ENCODE results near the gene CD151.
A peak's percentile ranks its signal among the peaks of the same experiment; 100 is the strongest.

The CD151 gene

GRCh38 chr11:836274-836673 lies 3.5 kb downstream of the CD151 start:
- Mint-ChIP-seq H3K36me3 (ENCODE audit: low read depth) (peaks cover 13% of the 10 kb centered on the region), H3K4me1 (ENCODE audit: low read depth) (peaks cover 8% of the 10 kb centered on the region), H3K9me3 (no peaks in the 10 kb centered on the region), H3K27me3 (ENCODE audit: low read depth) (peaks cover 7% of the 10 kb centered on the region), H3K4me3 (no peak overlapping the region), H3K27ac (no peak overlapping the region)
- no peak for DNase-seq (ENCODE audit: low spot score)

- Mint-ChIP-seq H3K27ac (no peak overlapping the region), H3K27me3 (ENCODE audit: low read depth) (peaks cover 2% of the 10 kb centered on the region), H3K4me1 (ENCODE audit: low read depth) (peaks cover 8% of the 10 kb centered on the region), H3K9me3 (no peaks in the 10 kb centered on the region), H3K4me3 (no peak overlapping the region), H3K36me3 (ENCODE audit: low read depth) (peaks cover 13% of the 10 kb centered on the region)
- DNase-seq (ENCODE audit: low spot score) = no peak
These were observed 3.9 kb downstream of the CD151 start for GRCh38 chr11:836700-837099.

GRCh38 chr11:837189-837989 lies 4.6 kb downstream of the CD151 start:
- Mint-ChIP-seq H3K9me3 (no peaks in the 10 kb centered on the region), H3K4me3 (no peak overlapping the region), H3K27me3 (ENCODE audit: low read depth) (no peaks in the 10 kb centered on the region), H3K27ac (no peak overlapping the region), H3K36me3 (ENCODE audit: low read depth) (peaks cover 13% of the 10 kb centered on the region), H3K4me1 (ENCODE audit: low read depth) (peaks cover 8% of the 10 kb centered on the region)
- no peak for DNase-seq (ENCODE audit: low spot score)

GRCh38 chr11:837990-838307 lies 5.2 kb downstream of the CD151 start:
- Mint-ChIP-seq H3K4me1 (ENCODE audit: low read depth) (peaks cover 8% of the 10 kb centered on the region), H3K27ac (no peak overlapping the region)

GRCh38 chr11:838441-839279 lies 5.9 kb downstream of the CD151 start:
- H3K27me3 Mint-ChIP-seq (ENCODE audit: low read depth) = no peaks in the 10 kb centered on the region
- H3K36me3 Mint-ChIP-seq (ENCODE audit: low read depth) = peaks cover 13% of the 10 kb centered on the region
- H3K9me3 Mint-ChIP-seq = no peaks in the 10 kb centered on the region
- H3K27ac Mint-ChIP-seq = no peak overlapping the region
- no peak for DNase-seq (ENCODE audit: low spot score)
- H3K4me1 Mint-ChIP-seq (ENCODE audit: low read depth) = peaks cover 9% of the 10 kb centered on the region
- no peak overlapping the region for H3K4me3 Mint-ChIP-seq

More at GRCh38 chr11:837990-838307, 5.2 kb downstream of the CD151 start:
- no peak for DNase-seq (ENCODE audit: low spot score)
- Mint-ChIP-seq H3K4me3 (no peak overlapping the region), H3K9me3 (no peaks in the 10 kb centered on the region), H3K36me3 (ENCODE audit: low read depth) (peaks cover 13% of the 10 kb centered on the region), H3K27me3 (ENCODE audit: low read depth) (no peaks in the 10 kb centered on the region)

- peaks cover 10% of the 10 kb centered on the region for H3K4me1 Mint-ChIP-seq (ENCODE audit: low read depth)
- no peak overlapping the region for H3K27ac Mint-ChIP-seq
- no peak overlapping the region for H3K4me3 Mint-ChIP-seq
- H3K9me3 Mint-ChIP-seq = no peaks in the 10 kb centered on the region
- peaks cover 13% of the 10 kb centered on the region for H3K36me3 Mint-ChIP-seq (ENCODE audit: low read depth)
- no peaks in the 10 kb centered on the region for H3K27me3 Mint-ChIP-seq (ENCODE audit: low read depth)
- no peak for DNase-seq (ENCODE audit: low spot score)
These were observed 6.5 kb downstream of the CD151 start for GRCh38 chr11:839280-839623.

- Mint-ChIP-seq H3K27ac (no peak overlapping the region), H3K4me1 (ENCODE audit: low read depth) (peaks cover 10% of the 10 kb centered on the region), H3K4me3 (peak overlapping the region; percentile 90), H3K9me3 (no peaks in the 10 kb centered on the region), H3K36me3 (ENCODE audit: low read depth) (peaks cover 13% of the 10 kb centered on the region), H3K27me3 (ENCODE audit: low read depth) (no peaks in the 10 kb centered on the region)
- DNase-seq (ENCODE audit: low spot score) = no peak
These were observed 7.3 kb downstream of the CD151 start for GRCh38 chr11:839875-840617.

GRCh38 chr11:841981-842369 lies 9.2 kb downstream of the CD151 start:
- H3K4me3 Mint-ChIP-seq = peak overlapping the region; percentile 90
- no peaks in the 10 kb centered on the region for H3K27me3 Mint-ChIP-seq (ENCODE audit: low read depth)
- no peak for DNase-seq (ENCODE audit: low spot score)
- peak overlapping the region; percentile 85 for H3K27ac Mint-ChIP-seq
- peaks cover 10% of the 10 kb centered on the region for H3K4me1 Mint-ChIP-seq (ENCODE audit: low read depth)
- no peaks in the 10 kb centered on the region for H3K9me3 Mint-ChIP-seq
- H3K36me3 Mint-ChIP-seq (ENCODE audit: low read depth) = peaks cover 13% of the 10 kb centered on the region

- H3K4me1 Mint-ChIP-seq (ENCODE audit: low read depth) = peaks cover 10% of the 10 kb centered on the region
- H3K36me3 Mint-ChIP-seq (ENCODE audit: low read depth) = peaks cover 11% of the 10 kb centered on the region
- no peaks in the 10 kb centered on the region for H3K27me3 Mint-ChIP-seq (ENCODE audit: low read depth)
These were observed 9.7 kb downstream of the CD151 start, which contains the start of the genes POLR2L and TSPAN4 for GRCh38 chr11:842370-843002. Gene POLR2L, minus strand, starts transcription at chr11:842529. Its CDS starts 21 bp downstream, at chr11:842508. Gene TSPAN4, plus strand, starts transcription at chr11:842852. Its CDS starts 7,453 bp downstream, at chr11:850305.

GRCh38 chr11:843086-843734 lies 10.5 kb downstream of the CD151 start:
- Mint-ChIP-seq H3K4me1 (ENCODE audit: low read depth) (peaks cover 10% of the 10 kb centered on the region), H3K9me3 (no peaks in the 10 kb centered on the region), H3K27me3 (ENCODE audit: low read depth) (no peaks in the 10 kb centered on the region), H3K27ac (no peak overlapping the region), H3K4me3 (peak overlapping the region; percentile 73), H3K36me3 (ENCODE audit: low read depth) (peaks cover 10% of the 10 kb centered on the region)
- no peak for DNase-seq (ENCODE audit: low spot score)

More at GRCh38 chr11:842370-843002, 9.7 kb downstream of the CD151 start, which contains the start of the genes POLR2L and TSPAN4:
- H3K9me3 Mint-ChIP-seq = no peaks in the 10 kb centered on the region
- peak within 1 kb of the TSS; percentile 85 for H3K27ac Mint-ChIP-seq
- peak within 1 kb of the TSS; percentile 90 for H3K4me3 Mint-ChIP-seq
- peak; percentile 87 for DNase-seq (ENCODE audit: low spot score)

- Mint-ChIP-seq H3K27ac (no peak overlapping the region), H3K36me3 (ENCODE audit: low read depth) (peaks cover 5% of the 10 kb centered on the region)
These were observed 11.3 kb downstream of the CD151 start for GRCh38 chr11:843818-844692.

More at GRCh38 chr11:843818-844692, 11.3 kb downstream of the CD151 start:
- peak overlapping the region; percentile 73 for H3K4me3 Mint-ChIP-seq
- H3K9me3 Mint-ChIP-seq = no peaks in the 10 kb centered on the region
- no peak for DNase-seq (ENCODE audit: low spot score)
- peaks cover 5% of the 10 kb centered on the region for H3K27me3 Mint-ChIP-seq (ENCODE audit: low read depth)
- peaks cover 10% of the 10 kb centered on the region for H3K4me1 Mint-ChIP-seq (ENCODE audit: low read depth)
